Germinal center (tissue), 1 donor: Measurements from ENCODE around the gene KRT79.

Experiments used
- DNase-seq: peaks from one replicate; pipeline ENCODE4 v3.0.0; 2012; ENCODE audit warnings: mixed read lengths, low spot score

KRT79 gene

DNA sequence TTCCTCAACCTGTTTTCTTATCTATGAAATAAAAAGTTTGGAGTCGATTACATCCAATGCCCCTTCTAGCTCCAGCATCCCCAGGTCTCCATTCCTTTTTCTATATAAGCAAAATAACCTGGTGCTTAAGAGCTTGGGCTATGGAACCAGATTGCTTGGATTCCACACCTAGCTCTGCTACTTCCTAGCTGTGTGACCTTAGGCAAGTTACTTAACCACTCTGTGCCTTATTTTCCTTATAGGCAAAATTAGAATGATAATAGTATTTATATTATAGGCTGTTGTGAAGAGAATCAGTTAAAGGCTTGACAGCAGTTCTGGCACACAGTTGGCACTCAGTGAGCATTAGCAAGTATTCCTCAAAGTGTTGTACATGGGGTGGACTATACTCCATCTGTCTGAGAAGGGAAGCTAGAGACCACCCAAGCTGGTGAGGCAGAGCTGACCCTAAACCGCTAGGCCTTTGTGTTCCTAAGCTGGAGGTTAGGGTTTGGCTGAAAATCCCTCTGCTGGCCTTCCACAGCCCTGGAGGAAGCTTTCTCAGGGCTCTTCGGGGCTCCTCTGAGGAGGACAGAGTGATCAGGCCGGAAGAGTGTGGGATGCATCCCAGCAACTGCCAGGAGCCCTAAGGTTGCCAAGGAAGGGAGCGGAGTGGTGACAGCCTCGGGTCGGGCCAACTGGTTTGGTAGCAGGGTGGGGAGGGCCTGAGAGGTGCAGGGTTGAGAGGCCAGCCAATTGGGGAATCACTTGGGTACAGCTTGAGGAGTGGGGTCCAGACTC is 14.2 kb downstream of the KRT79 start:
- DNase-seq = no peak

- DNase-seq = no peak
Observed at GRCh38 chr12:52818887-52819420, 15.2 kb downstream of the KRT79 start.

DNA sequence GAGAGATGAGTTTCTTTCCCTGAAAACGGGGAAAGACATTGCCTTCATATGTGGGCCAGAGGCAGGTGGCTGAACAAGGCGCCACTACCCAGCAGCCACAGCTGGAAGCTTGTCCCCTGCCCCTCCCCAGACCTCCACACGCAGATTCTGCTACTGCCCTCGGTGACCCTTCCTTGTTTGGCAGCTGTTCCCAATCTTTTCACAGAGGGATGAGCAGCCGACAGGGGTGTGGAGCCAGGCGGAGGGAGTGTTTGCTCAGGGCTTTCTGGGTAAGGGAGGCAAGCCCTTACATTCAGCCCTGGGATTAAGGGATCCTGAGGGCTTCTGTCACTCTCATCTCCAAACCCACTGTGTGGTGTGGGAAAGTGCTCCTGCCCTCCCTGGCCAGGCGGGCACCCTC is 15.7 kb downstream of the KRT79 start:
- DNase-seq = no peak

GRCh38 chr12:52817699-52818238 is 16.3 kb downstream of the KRT79 start:
- DNase-seq = no peak

DNA sequence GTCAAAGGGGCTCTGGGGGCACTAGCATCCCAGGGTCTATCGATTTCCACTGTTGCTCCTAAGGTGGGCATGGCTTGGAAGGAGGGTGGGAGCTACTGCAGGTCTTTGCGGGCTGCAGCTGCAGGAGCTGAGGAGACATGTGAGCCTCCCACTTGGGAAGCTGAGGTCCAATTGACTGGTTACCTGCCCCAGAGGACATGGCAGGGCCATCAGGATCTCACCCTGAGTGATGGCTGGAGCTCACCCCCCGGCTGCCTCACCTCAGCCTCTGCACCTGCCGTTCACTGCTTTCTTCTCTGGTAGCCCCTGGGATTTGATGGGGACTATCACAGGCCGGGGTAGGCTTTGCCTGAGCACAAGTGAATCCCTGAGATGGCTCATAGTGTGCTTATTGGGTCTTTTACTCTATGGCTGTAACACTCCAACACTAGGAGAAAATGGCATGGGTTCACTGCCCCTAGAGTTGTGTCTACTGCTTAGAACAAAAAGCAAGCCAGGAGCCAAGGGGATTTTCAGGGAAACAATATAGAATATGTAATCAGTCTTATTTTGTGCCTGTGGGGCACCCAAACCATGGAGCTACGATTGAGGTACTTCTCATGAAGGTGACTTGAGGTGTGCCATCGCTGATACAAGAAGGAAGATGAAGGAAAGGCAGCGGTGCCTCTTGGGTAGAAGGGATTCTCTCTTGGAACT is 17.0 kb downstream of the KRT79 start:
- no peak for DNase-seq

- no peak for DNase-seq
Observed at GRCh38 chr12:52815676-52816588, 18.2 kb downstream of the KRT79 start.

DNA sequence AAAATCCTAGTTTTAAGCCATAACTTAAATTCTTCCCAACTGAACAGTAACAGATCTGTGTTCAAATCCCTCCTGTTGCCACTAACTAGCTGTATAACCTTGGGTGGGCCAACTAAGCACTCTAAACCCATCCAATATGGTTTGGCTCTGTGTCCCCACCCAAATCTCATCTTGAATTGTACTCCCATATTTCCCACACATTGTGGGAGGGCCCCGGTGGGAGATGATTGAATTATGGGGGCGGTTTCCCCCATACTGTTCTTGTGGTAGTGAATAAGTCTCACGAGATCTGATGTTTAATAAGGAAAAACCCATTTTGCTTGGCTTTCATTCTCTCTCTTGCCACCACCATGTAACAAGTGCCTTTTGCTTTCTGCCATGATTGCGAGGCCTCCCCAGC is 18.9 kb downstream of the KRT79 start:
- no peak for DNase-seq

GRCh38 chr12:52814710-52815155 is 19.4 kb downstream of the KRT79 start:
- no peak for DNase-seq

DNA sequence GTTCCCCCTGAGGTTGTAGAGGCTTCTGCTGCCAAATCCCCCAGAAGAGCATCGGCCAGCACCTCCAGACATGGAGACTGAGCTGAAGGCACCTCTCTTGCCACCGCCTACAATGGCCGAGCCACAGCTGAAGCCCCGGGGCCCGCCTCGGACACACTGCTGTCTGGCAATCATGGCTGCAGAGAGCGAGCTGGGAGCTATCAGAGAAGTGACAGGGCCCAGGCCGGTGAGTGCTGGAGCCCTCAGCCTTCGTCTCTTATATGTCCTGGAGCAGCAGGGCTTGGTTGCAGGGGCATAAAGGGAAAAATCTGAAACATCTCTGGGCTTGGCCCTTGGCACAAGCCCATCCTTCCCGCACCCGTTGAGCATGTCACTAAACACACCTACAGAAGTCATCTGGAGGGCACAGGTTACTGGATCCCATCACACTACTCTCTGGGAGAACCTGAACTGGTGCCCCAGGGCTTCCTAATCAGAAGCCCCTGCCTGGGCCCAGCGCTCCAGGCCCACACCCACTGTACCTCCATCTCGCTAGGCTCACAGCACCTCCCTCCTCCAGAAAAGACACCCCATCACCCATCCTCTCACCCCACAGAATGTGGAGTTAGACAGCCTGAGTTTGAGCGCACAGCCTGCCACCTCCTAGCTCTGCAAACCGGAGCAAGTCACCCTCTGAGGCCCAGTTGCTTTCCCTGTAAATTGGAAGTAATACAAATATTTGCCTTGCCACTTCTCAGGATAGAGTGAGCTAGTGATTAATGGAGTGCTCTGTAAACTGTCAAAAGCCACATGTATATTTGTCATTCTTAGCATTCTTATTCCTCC is 20.0 kb downstream of the KRT79 start, which contains the start of gene KRT4:
TSS of gene KRT4 (minus strand) at position 232 of the 825 bp plus-strand sequence. CDS start at position 174, 58 bp downstream.
- no peak for DNase-seq

DNA sequence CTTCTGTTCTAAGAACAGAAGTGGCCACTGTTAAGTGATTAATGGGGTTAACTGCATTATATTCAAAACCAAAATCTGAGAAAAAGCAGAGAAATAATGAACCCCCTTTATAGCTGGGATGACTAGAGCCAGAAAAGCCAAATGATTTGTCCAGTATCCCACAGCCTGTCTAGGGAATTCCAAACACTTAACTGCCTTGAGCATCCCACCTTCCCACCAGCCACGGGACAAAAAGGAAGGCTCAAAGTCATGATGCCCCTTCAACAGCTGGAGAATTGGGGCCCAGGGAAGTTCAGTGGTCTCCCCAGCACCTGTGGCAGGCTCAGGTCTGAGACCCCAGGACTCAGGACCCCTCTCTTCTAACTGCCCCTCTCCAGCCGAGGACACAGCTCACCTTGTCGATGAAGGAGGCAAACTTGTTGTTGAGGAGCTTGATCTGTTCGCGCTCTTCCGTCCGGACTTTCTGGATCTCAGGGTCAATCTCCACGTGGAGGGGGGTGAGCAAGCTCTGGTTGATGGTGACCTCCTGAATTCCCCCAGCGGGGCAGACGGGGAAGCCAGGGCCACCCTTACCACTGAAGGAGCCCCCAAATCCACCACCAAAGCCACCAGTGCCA is 20.8 kb downstream of the KRT79 start:
- no peak for DNase-seq

GRCh38 chr12:52812749-52813148 is 21.4 kb downstream of the KRT79 start:
- DNase-seq = no peak

- no peak for DNase-seq
Observed at GRCh38 chr12:52812073-52812400, 22.1 kb downstream of the KRT79 start.

- no peak for DNase-seq
Observed at GRCh38 chr12:52811191-52812072, 22.7 kb downstream of the KRT79 start.

- DNase-seq = no peak
Observed at GRCh38 chr12:52810554-52810953, 23.6 kb downstream of the KRT79 start.

GRCh38 chr12:52809166-52809565 is 24.9 kb downstream of the KRT79 start:
- no peak for DNase-seq

- DNase-seq = no peak
Observed at GRCh38 chr12:52808573-52809160, 25.4 kb downstream of the KRT79 start.

DNA sequence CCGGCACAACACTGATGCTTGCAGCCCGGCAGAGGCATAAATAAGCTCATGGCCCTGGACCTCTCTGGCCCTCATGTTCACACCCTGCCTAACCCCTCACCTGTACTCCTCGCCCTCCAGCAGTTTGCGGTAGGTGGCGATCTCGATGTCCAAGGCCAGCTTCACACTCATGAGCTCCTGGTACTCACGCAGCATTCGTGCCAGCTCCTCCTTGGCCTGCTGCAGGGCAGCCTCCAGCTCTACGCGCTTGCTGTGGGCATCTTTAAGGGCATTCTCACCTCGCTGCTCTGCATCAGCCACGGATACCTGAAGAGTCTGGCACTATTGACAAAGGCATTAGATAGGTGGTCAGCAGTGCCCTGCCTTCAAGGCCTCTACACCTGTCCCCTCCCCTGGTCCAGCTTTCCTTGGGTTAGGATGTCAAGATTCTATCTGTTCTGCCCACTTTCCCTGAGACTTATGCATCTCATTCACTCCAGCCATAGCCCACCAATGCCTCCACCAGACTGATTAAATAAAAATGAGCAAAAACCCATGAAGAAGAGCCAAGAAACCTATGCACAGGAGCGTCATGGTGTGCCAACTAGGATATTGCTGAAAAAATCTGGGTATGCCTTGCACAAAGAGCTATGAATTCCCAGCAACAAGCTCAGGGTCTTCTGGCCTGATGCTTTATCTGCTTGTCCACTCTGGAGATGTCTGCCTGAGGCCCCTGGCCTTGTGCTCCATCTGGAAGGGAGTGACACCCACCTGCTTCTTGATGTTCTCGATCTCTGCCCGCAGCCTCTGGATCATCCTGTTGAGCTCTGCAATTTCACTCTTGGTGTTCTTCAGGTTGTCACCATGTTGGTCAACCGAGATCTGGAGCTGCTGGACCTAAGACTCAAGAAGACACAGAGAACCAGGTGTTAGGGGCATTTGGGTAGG is 26.3 kb downstream of the KRT79 start:
- DNase-seq = no peak
